Measurements from ENCODE around the gene NCOR1.
"Not testable (repeated sequence)": the region's sequence is repeated elsewhere in the genome, so short reads cannot be mapped to it uniquely, and the experiment has no call there.

Gene NCOR1

DNA sequence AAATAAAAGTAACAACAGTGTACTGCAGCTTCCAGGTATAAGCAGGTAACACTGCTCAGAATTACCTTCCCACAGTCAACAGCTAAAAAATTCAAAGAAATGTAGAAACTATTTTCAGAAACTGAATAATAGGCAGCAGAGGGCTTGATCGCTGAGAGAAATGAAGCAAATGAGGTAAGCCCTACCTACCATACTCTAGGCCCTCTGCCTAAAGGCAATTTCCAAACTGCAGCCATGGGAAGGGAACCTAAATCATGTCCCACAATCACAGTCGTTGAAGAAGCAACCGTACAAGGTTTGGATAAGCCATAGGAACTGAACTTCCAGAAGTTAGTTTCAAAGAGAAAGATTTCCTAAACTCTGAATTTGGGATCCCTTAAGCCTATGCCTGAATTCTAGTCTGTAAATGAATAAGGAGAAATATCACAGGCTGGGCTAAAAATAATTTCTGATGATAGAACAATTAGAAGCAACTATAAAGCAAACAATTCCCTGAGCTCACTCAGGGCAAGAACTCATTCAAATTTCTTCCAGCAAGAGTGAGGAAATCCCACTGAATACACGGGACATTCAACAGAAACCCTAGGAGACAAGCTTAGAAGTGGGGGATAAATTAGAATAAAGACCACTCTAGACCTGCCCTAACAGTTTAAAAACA is 24.5 kb downstream of the NCOR1 start:
- Histone ChIP-seq H3K27ac (ENCODE audit: low read depth, low read length) (0 out of 2 replicates have a peak overlapping the region, but pooled peaks have one; percentile 14), H3K36me3 (ENCODE audit: control insufficient read depth, insufficient read depth, low read length) (peaks cover 47% of the 10 kb centered on the region), H3K4me3 (ENCODE audit: low read depth, low read length) (no peak overlapping the region), H3K4me1 (ENCODE audit: control insufficient read depth, insufficient read depth, low read length) (no peaks in the 10 kb centered on the region), H3K27me3 (ENCODE audit: control insufficient read depth, insufficient read depth, low read length) (no peaks in the 10 kb centered on the region), H3K9ac (ENCODE audit: low read length) (no peak overlapping the region), H3K9me3 (ENCODE audit: control insufficient read depth, insufficient read depth, low read depth, low read length) (no peaks in the 10 kb centered on the region)

DNA sequence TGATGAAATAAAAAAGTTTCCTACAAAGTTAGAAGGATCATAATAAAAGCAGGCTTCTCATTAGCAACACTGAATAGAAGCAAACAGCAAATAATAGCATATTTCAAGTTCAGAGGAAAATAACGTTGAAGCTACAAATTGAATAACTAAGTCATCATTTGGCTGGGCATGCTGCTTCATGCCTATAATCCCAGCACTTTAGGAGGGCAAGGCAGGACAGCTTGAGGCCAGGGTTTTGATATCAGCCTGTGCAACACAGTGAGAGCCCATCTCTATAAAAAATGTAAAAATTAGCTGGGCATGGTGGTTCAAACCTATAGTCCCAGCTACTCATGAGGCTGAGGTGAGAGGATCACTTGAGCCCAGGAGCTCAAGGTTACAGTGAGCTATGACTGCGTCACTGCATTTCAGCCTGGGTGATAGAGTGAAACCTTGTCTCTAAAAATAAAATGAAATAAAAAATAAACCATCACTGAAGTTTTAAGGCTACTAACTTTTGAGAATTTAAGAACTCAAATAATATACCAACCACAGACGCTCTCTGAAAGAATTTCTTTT is 25.5 kb downstream of the NCOR1 start:
- Histone ChIP-seq H3K27ac (ENCODE audit: low read depth, low read length) (no peak overlapping the region), H3K4me1 (ENCODE audit: control insufficient read depth, insufficient read depth, low read length) (no peaks in the 10 kb centered on the region), H3K9ac (ENCODE audit: low read length) (no peak overlapping the region), H3K36me3 (ENCODE audit: control insufficient read depth, insufficient read depth, low read length) (peaks cover 52% of the 10 kb centered on the region), H3K4me3 (ENCODE audit: low read depth, low read length) (no peak overlapping the region), H3K27me3 (ENCODE audit: control insufficient read depth, insufficient read depth, low read length) (no peaks in the 10 kb centered on the region), H3K9me3 (ENCODE audit: control insufficient read depth, insufficient read depth, low read depth, low read length) (no peaks in the 10 kb centered on the region)

DNA sequence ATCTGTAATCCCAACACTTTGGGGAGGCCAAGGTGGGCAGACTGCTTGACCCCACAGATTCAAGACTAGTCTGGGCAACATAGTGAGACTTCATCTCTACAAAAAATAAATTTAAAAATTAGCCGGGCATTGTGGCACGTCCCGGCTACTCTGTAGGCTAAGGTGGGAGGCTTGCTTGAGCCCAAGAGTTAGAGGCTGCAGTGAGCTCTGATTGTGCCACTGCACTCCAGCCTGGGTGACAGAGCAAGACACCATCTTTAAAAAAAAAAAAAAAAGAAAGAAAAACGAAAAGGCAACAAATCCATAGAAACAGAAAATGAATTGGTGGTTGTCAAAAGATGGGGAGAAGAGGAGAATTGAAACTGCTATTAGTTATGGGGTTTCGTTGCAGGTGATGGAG is 27.7 kb downstream of the NCOR1 start:
- H3K36me3 ChIP-seq (ENCODE audit: control insufficient read depth, insufficient read depth, low read length), result peaks cover 45% of the 10 kb centered on the region

GRCh38 chr17:16181581-16181980 is 33.8 kb downstream of the NCOR1 start:
- Histone ChIP-seq H3K9ac (ENCODE audit: low read length) (no peak overlapping the region), H3K27me3 (ENCODE audit: control insufficient read depth, insufficient read depth, low read length) (no peaks in the 10 kb centered on the region), H3K4me1 (ENCODE audit: control insufficient read depth, insufficient read depth, low read length) (no peaks in the 10 kb centered on the region), H3K36me3 (ENCODE audit: control insufficient read depth, insufficient read depth, low read length) (peaks cover 22% of the 10 kb centered on the region), H3K4me3 (ENCODE audit: low read depth, low read length) (no peak overlapping the region), H3K9me3 (ENCODE audit: control insufficient read depth, insufficient read depth, low read depth, low read length) (no peaks in the 10 kb centered on the region), H3K27ac (ENCODE audit: low read depth, low read length) (no peak overlapping the region)

More for the DNA sequence above, 27.7 kb downstream of the NCOR1 start:
- Histone ChIP-seq H3K9me3 (ENCODE audit: control insufficient read depth, insufficient read depth, low read depth, low read length) (no peaks in the 10 kb centered on the region), H3K27ac (ENCODE audit: low read depth, low read length) (no peak overlapping the region), H3K4me3 (ENCODE audit: low read depth, low read length) (no peak overlapping the region), H3K4me1 (ENCODE audit: control insufficient read depth, insufficient read depth, low read length) (no peaks in the 10 kb centered on the region), H3K9ac (ENCODE audit: low read length) (no peak overlapping the region), H3K27me3 (ENCODE audit: control insufficient read depth, insufficient read depth, low read length) (no peaks in the 10 kb centered on the region)

DNA sequence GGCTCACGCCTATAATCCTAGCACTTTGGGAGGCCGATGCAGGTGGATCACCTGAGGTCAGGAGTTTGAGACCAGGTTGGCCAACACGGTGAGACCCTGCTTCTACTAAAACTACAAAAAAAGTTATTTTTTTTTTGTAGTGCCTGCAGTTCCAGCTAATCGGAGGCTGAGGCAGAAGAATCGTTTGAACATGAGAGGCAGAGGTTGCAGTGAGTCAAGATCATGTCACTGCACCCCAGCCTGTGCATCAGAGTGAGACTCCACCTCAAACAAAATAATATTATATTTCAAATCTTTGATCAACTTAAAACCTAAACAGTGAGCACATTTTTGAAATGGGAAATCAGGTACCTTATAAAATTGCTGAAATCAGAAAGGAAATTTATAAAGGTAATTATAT is 36.5 kb downstream of the NCOR1 start:
- Histone ChIP-seq H3K36me3 (ENCODE audit: control insufficient read depth, insufficient read depth, low read length) (peaks cover 3% of the 10 kb centered on the region; the same call in 1 of the 2 replicates), H3K4me3 (ENCODE audit: low read depth, low read length) (no peak overlapping the region), H3K9me3 (ENCODE audit: control insufficient read depth, insufficient read depth, low read depth, low read length) (no peaks in the 10 kb centered on the region), H3K9ac (ENCODE audit: low read length) (no peak overlapping the region), H3K4me1 (ENCODE audit: control insufficient read depth, insufficient read depth, low read length) (no peaks in the 10 kb centered on the region), H3K27me3 (ENCODE audit: control insufficient read depth, insufficient read depth, low read length) (no peaks in the 10 kb centered on the region), H3K27ac (ENCODE audit: low read depth, low read length) (no peak overlapping the region)

GRCh38 chr17:16171613-16172012 is 43.7 kb downstream of the NCOR1 start:
- H3K9ac ChIP-seq (ENCODE audit: low read length), result no peak overlapping the region
- peaks cover 19% of the 10 kb centered on the region for H3K36me3 ChIP-seq (ENCODE audit: control insufficient read depth, insufficient read depth, low read length)
- H3K27me3 ChIP-seq (ENCODE audit: control insufficient read depth, insufficient read depth, low read length), result no peaks in the 10 kb centered on the region
- H3K9me3 ChIP-seq (ENCODE audit: control insufficient read depth, insufficient read depth, low read depth, low read length), result no peaks in the 10 kb centered on the region
- H3K27ac ChIP-seq (ENCODE audit: low read depth, low read length), result no peak overlapping the region
- H3K4me1 ChIP-seq (ENCODE audit: control insufficient read depth, insufficient read depth, low read length), result no peaks in the 10 kb centered on the region
- H3K4me3 ChIP-seq (ENCODE audit: low read depth, low read length), result no peak overlapping the region

DNA sequence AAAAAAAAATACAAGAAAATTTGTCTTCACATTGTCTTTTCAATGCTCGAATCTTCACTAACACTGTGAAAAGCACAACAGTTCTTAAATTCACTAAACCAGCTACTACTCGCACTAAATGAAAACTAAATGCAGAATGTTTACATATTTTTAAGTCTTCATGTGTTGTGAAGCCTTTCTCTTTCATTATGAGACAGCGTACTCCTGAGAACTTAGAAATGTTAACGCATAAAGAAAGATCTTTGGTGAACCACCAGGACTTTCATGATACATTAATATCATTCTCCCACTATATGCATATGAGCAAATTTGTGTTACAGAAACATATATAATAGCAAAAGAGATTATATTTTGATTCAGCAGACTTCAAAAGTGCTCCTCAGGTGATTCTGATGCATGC is 48.6 kb downstream of the NCOR1 start:
- not testable (repeated sequence) for H3K9ac ChIP-seq (ENCODE audit: low read length); H3K4me1 ChIP-seq (ENCODE audit: control insufficient read depth, insufficient read depth, low read length); H3K27ac ChIP-seq (ENCODE audit: low read depth, low read length); H3K4me3 ChIP-seq (ENCODE audit: low read depth, low read length); H3K9me3 ChIP-seq (ENCODE audit: control insufficient read depth, insufficient read depth, low read depth, low read length); H3K27me3 ChIP-seq (ENCODE audit: control insufficient read depth, insufficient read depth, low read length)
- peaks cover 14% of the 10 kb centered on the region for H3K36me3 ChIP-seq (ENCODE audit: control insufficient read depth, insufficient read depth, low read length)

DNA sequence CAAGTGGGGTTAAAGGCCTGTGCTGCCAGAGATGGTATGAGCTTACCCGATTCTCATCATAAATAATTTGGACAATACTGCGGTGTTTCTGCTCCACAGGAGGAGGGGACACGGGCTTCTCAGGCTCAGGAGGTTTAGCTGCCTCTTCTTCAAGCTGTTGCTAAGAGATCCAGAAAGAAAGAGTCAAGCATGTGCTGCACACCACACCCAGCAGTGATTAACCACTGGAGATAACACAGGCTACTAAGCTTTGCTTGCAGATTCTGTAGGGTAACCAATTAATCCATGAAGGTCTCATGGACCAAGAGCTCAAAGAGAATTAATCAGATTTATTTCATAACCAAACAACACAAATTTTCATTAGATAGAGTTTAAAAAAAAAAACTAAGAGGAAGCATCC is 56.6 kb downstream of the NCOR1 start:
- Histone ChIP-seq H3K4me3 (ENCODE audit: low read depth, low read length) (no peak overlapping the region), H3K9me3 (ENCODE audit: control insufficient read depth, insufficient read depth, low read depth, low read length) (no peaks in the 10 kb centered on the region), H3K27ac (ENCODE audit: low read depth, low read length) (no peak overlapping the region), H3K36me3 (ENCODE audit: control insufficient read depth, insufficient read depth, low read length) (peaks cover 35% of the 10 kb centered on the region), H3K4me1 (ENCODE audit: control insufficient read depth, insufficient read depth, low read length) (no peaks in the 10 kb centered on the region), H3K27me3 (ENCODE audit: control insufficient read depth, insufficient read depth, low read length) (no peaks in the 10 kb centered on the region), H3K9ac (ENCODE audit: low read length) (no peak overlapping the region)

DNA sequence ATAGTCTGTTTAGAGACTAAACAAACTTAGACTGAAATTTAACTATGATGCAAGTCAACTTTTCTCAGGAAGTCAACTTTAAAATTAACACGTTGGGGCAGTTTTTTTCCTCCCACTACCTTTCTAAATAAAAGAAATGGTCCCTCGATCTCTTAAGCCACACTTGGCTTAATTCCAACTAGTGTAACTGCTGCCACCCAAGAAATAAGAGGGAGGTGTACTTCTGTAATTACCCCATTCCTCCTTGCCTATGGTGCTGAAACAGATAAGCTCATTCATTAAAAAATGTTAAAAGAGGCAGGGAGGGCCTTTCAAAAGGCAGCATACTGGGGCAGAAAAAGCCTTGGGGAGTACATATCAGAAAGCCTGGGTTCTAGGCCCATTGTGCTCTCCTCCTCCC is 59.8 kb downstream of the NCOR1 start:
- H3K27ac ChIP-seq (ENCODE audit: low read depth, low read length), result no peak overlapping the region
- no peak overlapping the region for H3K4me3 ChIP-seq (ENCODE audit: low read depth, low read length)
- no peaks in the 10 kb centered on the region for H3K4me1 ChIP-seq (ENCODE audit: control insufficient read depth, insufficient read depth, low read length)
- H3K27me3 ChIP-seq (ENCODE audit: control insufficient read depth, insufficient read depth, low read length), result no peaks in the 10 kb centered on the region
- no peak overlapping the region for H3K9ac ChIP-seq (ENCODE audit: low read length)
- peaks cover 54% of the 10 kb centered on the region for H3K36me3 ChIP-seq (ENCODE audit: control insufficient read depth, insufficient read depth, low read length)
- no peaks in the 10 kb centered on the region for H3K9me3 ChIP-seq (ENCODE audit: control insufficient read depth, insufficient read depth, low read depth, low read length)

- not testable (repeated sequence) for H3K4me3 ChIP-seq (ENCODE audit: low read depth, low read length); H3K9ac ChIP-seq (ENCODE audit: low read length); H3K9me3 ChIP-seq (ENCODE audit: control insufficient read depth, insufficient read depth, low read depth, low read length); H3K27me3 ChIP-seq (ENCODE audit: control insufficient read depth, insufficient read depth, low read length); H3K27ac ChIP-seq (ENCODE audit: low read depth, low read length); H3K4me1 ChIP-seq (ENCODE audit: control insufficient read depth, insufficient read depth, low read length)
- H3K36me3 ChIP-seq (ENCODE audit: control insufficient read depth, insufficient read depth, low read length), result peaks cover 55% of the 10 kb centered on the region
Observed at GRCh38 chr17:16152326-16152725, 63.0 kb downstream of the NCOR1 start.

GRCh38 chr17:16150251-16150856 is 65.0 kb downstream of the NCOR1 start:
- no peak overlapping the region for H3K27ac ChIP-seq (ENCODE audit: low read depth, low read length)
- H3K4me1 ChIP-seq (ENCODE audit: control insufficient read depth, insufficient read depth, low read length), result no peaks in the 10 kb centered on the region
- H3K4me3 ChIP-seq (ENCODE audit: low read depth, low read length), result no peak overlapping the region
- no peak overlapping the region for H3K9ac ChIP-seq (ENCODE audit: low read length)
- H3K27me3 ChIP-seq (ENCODE audit: control insufficient read depth, insufficient read depth, low read length), result no peaks in the 10 kb centered on the region
- peaks cover 55% of the 10 kb centered on the region for H3K36me3 ChIP-seq (ENCODE audit: control insufficient read depth, insufficient read depth, low read length)
- no peaks in the 10 kb centered on the region for H3K9me3 ChIP-seq (ENCODE audit: control insufficient read depth, insufficient read depth, low read depth, low read length)

Data from HUES6 (cell line).